ENCODE results near the gene COL4A3. TPM values are rescaled to one million over a fixed set of nuclear protein-coding genes. Genes with fewer than 3 reads are reported as not detected.

COL4A3 gene
- total RNA-seq, 1 donor from 2014 or later = 33.6 TPM

DNA sequence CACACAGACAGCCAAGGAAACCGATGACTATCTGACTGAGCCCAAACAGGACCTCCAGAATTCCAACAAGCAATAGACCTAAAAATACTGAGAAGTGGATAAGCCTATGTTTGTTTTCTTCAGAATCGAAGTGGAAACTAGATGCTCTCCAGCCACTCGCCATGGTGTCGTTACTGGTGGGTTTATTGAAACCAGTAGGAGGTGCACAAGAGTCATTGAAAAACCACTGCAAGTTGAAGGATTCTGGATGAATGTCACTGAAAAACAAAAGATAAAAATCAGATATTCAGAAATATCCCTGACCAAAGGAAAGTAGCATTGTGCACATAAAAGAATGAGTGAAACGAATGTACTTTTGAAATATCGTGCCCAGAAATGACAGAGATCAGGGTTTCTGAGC lies 199.3 kb downstream of the COL4A3 start:
- Histone ChIP-seq H3K27me3 (ENCODE audit: low read depth) (no peaks in the 10 kb centered on the region), H3K4me1 (peaks cover 12% of the 10 kb centered on the region), H3K27ac (no peak overlapping the region)

More for the DNA sequence above, 199.3 kb downstream of the COL4A3 start:
- H3K4me3 ChIP-seq = no peak overlapping the region
- DNase-seq = no peak
- TF ChIP-seq, protein P1, sequence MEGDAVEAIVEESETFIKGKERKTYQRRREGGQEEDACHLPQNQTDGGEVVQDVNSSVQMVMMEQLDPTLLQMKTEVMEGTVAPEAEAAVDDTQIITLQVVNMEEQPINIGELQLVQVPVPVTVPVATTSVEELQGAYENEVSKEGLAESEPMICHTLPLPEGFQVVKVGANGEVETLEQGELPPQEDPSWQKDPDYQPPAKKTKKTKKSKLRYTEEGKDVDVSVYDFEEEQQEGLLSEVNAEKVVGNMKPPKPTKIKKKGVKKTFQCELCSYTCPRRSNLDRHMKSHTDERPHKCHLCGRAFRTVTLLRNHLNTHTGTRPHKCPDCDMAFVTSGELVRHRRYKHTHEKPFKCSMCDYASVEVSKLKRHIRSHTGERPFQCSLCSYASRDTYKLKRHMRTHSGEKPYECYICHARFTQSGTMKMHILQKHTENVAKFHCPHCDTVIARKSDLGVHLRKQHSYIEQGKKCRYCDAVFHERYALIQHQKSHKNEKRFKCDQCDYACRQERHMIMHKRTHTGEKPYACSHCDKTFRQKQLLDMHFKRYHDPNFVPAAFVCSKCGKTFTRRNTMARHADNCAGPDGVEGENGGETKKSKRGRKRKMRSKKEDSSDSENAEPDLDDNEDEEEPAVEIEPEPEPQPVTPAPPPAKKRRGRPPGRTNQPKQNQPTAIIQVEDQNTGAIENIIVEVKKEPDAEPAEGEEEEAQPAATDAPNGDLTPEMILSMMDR (IDR thresholded peaks at IDR 0.05) = peak; percentile 21
- no peaks in the 10 kb centered on the region for H3K9me3 ChIP-seq
- peaks cover 14% of the 10 kb centered on the region for H3K36me3 ChIP-seq
- intact Hi-C loops (cut with DNase I) = no loop called here
- ATAC-seq = no peak

Other genes with a start within 250 kb of the COL4A3 start
- 24.3 TPM for gene COL4A4, start 419 bp upstream of the COL4A3 start, total RNA-seq
- 53.0 TPM for gene MFF, start 160.6 kb downstream of the COL4A3 start, total RNA-seq
- gene TM4SF20, start 214.7 kb downstream of the COL4A3 start, total RNA-seq = not detected
- not detected for gene SCYGR1, start 223.3 kb downstream of the COL4A3 start, total RNA-seq

All from lower lobe of right lung (tissue), 2 donors.